ENCODE data around the gene NCBP1. TPM values are rescaled to one million over a fixed set of nuclear protein-coding genes. Genes with fewer than 3 reads are reported as not detected.
"Not testable (repeated sequence)": the region's sequence is repeated elsewhere in the genome, so short reads cannot be mapped to it uniquely, and the experiment has no call there.

Gene NCBP1
- polyA plus RNA-seq, 2 of the 4 experiments (the other 2 are of a cell fraction): 31.8 to 48.2 TPM

GRCh38 chr9:97617939-97618416 is 15.6 kb upstream of the NCBP1 start:
- Histone ChIP-seq H3K4me2 (no peak overlapping the region), H3K27ac (no peak overlapping the region), H3K4me3 (no peak overlapping the region), H3K9me3 (no peaks in the 10 kb centered on the region), H3K4me1 (no peaks in the 10 kb centered on the region)
- ChIA-PET CTCF (interaction anchor here (1.1 to 14.6 kb wide), 5 partner anchors 11 to 232 kb away, joined by 3 to 247 read pairs (median 3); no protein-coding TSS in a partner anchor), POLR2A (no interaction called here)
- ATAC-seq (no peak), FAIRE-seq (no peak), DNase-seq (ENCODE audit: low read depth in 1 of 2, low spot score in 1 of 2) (no peak)
- TF ChIP-seq SMC3 (IDR thresholded peaks at IDR 0.05) (no peak), ZSCAN20 (CRISPR knock-in tag; IDR thresholded peaks at IDR 0.05) (no peak), ZFP36 (IDR thresholded peaks at IDR 0.05; ENCODE audit: borderline replicate concordance, partially characterized antibody) (no peak), POLR2AphosphoS2 (conservative IDR thresholded peaks at IDR 0.05; ENCODE audit: low read length) (no peak), ESRRA (IDR thresholded peaks at IDR 0.05; ENCODE audit: borderline replicate concordance, low read length) (no peak), FOXS1 (CRISPR knock-in tag; IDR thresholded peaks at IDR 0.05) (no peak), BCL3 (IDR thresholded peaks at IDR 0.05) (no peak), ZC3H11A (IDR thresholded peaks at IDR 0.05) (no peak), HOXB13 (CRISPR knock-in tag; IDR thresholded peaks at IDR 0.05; ENCODE audit: low read depth) (no peak), CHD2 (IDR thresholded peaks at IDR 0.05; ENCODE audit: low read length, partially characterized antibody) (no peak), EHMT2 (IDR thresholded peaks at IDR 0.05; ENCODE audit: low read depth) (no peak)
- 85% methylated on average over 1 of the region's 1 CpG for WGBS (ENCODE audit: missing lambda C conversion rate)

DNA sequence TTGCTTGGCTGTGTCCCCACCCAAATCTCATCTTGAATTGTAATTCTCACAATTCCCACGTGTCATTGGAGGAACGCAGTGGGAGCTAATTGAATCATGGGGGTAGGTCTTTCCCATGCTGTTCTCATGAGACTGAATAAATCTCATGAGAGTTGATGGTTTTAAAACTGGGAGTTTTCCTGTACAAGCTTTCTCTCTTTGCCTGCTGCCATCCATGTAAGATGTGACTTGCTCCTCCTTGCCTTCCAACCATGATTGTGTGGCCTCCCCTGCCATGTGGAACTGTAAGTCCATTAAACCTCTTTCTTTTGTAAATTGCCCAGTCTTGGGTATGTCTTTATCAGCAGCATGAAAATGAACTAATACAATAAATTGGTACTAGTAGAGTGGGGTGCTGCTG is 13.6 kb upstream of the NCBP1 start:
- H3K4me1 ChIP-seq; H3K27ac ChIP-seq; DNase-seq (ENCODE audit: low read depth in 1 of 2, low spot score in 1 of 2); H3K9me3 ChIP-seq; H3K4me3 ChIP-seq; POLR2A ChIA-PET; ATAC-seq; FAIRE-seq; H3K4me2 ChIP-seq: not testable (repeated sequence)
- 87% methylated on average over 2 of the region's 2 CpGs for WGBS (ENCODE audit: missing lambda C conversion rate)
- CTCF ChIA-PET: interaction anchor here (1.4 to 14.6 kb wide), 2 partner anchors 41 to 152 kb away, joined by 3 to 247 read pairs; no protein-coding TSS in a partner anchor

DNA sequence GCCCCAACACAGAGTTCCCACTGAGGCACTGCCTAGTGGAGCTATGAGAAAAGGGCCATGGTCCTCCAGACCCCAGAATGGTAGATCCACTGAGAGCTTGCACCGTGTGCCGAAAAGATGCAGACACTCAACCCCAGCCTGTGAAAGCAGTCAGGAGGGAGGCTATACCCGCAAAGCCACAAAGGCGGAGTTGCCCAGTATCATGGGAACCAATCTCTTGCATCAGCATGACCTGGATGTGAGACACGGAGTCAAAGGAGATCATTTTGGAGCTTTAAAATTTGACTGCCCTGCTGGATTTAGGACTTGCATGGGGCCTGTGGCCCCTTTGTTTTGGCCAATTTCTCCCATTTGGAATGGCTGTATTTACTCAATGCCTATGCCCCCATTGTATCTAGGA is 11.1 kb upstream of the NCBP1 start:
- 90% methylated on average over 5 of the region's 5 CpGs for WGBS (ENCODE audit: missing lambda C conversion rate)
- H3K27ac ChIP-seq; DNase-seq (ENCODE audit: low read depth in 1 of 2, low spot score in 1 of 2); H3K9me3 ChIP-seq; H3K4me2 ChIP-seq; H3K4me3 ChIP-seq; POLR2A ChIA-PET; FAIRE-seq; H3K4me1 ChIP-seq; ATAC-seq: not testable (repeated sequence)
- CTCF ChIA-PET: interaction anchor here (1.5 to 1.7 kb wide), 2 partner anchors 23 to 235 kb away, joined by 3 to 4 read pairs; no protein-coding TSS in a partner anchor

DNA sequence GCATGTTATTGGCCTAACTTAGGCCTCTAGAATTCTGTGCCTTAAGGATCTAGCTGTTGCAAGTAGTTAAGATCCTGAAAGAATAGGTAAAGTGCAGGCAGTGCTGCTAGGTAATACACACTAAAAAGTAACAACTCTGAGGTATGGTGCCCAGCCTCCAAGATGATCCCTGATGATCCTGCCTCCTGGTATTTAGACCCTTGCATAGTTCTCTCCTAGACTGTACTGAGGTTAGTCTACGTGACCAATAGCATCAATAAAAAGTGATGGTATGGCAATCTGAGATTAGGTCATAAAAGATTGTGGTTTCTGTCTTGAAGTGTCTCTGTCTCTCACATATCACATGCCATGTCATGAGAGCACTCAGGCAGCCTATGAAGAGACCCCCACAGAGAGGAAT is 9.7 kb upstream of the NCBP1 start:
- 95% methylated on average over 1 of the region's 1 CpG for WGBS (ENCODE audit: missing lambda C conversion rate)
- DNase-seq (ENCODE audit: low read depth in 1 of 2, low spot score in 1 of 2): no peak
- H3K4me1 ChIP-seq: no peaks in the 10 kb centered on the region
- POLR2A ChIA-PET: interaction anchor here (1.3 kb wide), 1 partner anchor 9 kb away, joined by 5 read pairs; the partner anchor contains the start of genes NCBP1 and TSTD2
- no peak for FAIRE-seq
- no peak overlapping the region for H3K4me2 ChIP-seq
- ATAC-seq: no peak
- no peaks in the 10 kb centered on the region for H3K9me3 ChIP-seq
- H3K27ac ChIP-seq: no peak overlapping the region
- no peak for TF ChIP-seq EP300 (IDR thresholded peaks at IDR 0.05)
- no peak for TF ChIP-seq CEBPB (IDR thresholded peaks at IDR 0.05)
- TF ChIP-seq EHMT2 (IDR thresholded peaks at IDR 0.05; ENCODE audit: low read depth): no peak
- no peak for TF ChIP-seq NPAS2 (CRISPR knock-in tag; IDR thresholded peaks at IDR 0.05; ENCODE audit: borderline replicate concordance)
- TF ChIP-seq ZNF302 (CRISPR knock-in tag; IDR thresholded peaks at IDR 0.05): no peak
- no peak for TF ChIP-seq ESRRA (IDR thresholded peaks at IDR 0.05; ENCODE audit: borderline replicate concordance, low read length)
- TF ChIP-seq MAFK (IDR thresholded peaks at IDR 0.05; ENCODE audit: partially characterized antibody): no peak
- no peak overlapping the region for H3K4me3 ChIP-seq
- CTCF ChIA-PET: interaction anchor here (1.1 to 3.5 kb wide), 4 partner anchors 8 to 767 kb away, joined by 4 to 22 read pairs (median 8); no protein-coding TSS in a partner anchor

Measured in A549 (cell line).